ENCODE data around the gene IDUA. TPM values are rescaled to one million over a fixed set of nuclear protein-coding genes. Genes with fewer than 3 reads are reported as not detected.

IDUA gene
- total and polyA plus RNA-seq, 4 donors, result 3.0 to 4.5 (median 3.8) TPM

DNA sequence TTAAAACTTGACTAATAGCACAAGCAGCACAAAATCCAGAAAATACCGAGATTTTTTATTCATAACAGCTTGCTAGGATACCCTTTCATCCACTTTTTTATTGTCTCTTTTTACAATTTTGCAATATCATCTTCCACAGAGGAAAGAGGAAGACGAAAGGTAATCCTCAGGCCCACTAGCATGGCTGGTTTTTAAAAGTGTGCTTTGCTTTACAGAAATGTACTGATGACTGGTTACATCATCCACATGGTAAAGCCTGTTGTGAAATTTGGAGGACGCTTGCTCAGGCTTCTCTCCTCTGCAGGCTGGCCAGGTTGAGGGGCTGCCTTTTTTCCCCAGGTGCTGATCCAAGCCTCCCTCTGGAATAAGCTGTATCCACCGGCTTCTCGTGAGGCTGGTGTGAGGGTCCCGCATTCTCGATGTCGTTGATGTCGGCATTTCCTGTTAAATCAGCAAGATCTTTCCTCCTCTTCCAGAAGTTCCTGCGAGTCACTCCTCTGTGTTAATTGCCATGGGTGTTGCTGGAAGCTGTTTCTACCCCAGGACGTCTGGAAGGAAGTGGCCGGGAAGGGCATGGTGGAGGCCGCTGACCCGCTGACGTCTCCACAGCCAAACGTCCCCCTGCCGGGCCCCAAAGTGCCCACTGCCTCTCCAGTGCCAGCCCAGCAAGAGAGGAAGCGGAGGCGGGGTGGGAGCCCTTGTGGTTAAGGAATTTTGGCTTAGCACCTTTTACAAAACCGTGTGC is 7.7 kb upstream of the IDUA start:
- WGBS, result 66% methylated on average over 20 of the region's 20 CpGs
- no peaks in the 10 kb centered on the region for H3K27me3 ChIP-seq (ENCODE audit: control insufficient read depth in 4 of 4, insufficient read depth in 4 of 4, low read length in 3 of 4)
- no peak overlapping the region for H3K9ac ChIP-seq (ENCODE audit: low read depth in 1 of 2, low read length in 2 of 2)
- no peak overlapping the region for H3K27ac ChIP-seq (ENCODE audit: low read depth in 1 of 2, low read length in 2 of 2)
- DNase-seq (ENCODE audit: low spot score), result no peak
- no peak overlapping the region for H3K4me3 ChIP-seq (ENCODE audit: low read depth in 1 of 3, low read length in 3 of 3)
- no peaks in the 10 kb centered on the region for H3K36me3 ChIP-seq (ENCODE audit: control insufficient read depth in 4 of 4, insufficient read depth in 3 of 4, low read depth in 1 of 4, low read length in 3 of 4)
- TF ChIP-seq RXRA (IDR thresholded peaks at IDR 0.05), result no peak
- TF ChIP-seq SP1 (IDR thresholded peaks at IDR 0.05), result no peak
- TF ChIP-seq FOXA2 (IDR thresholded peaks at IDR 0.05), result no peak
- TF ChIP-seq RAD21 (IDR thresholded peaks at IDR 0.05), result no peak
- no peak for TF ChIP-seq HNF4G (IDR thresholded peaks at IDR 0.05)
- no peak for TF ChIP-seq FOXA1 (IDR thresholded peaks at IDR 0.05)
- no peak for TF ChIP-seq EGR1 (IDR thresholded peaks at IDR 0.05; ENCODE audit: low read depth in 2 of 2)
- no peak for TF ChIP-seq YY1 (IDR thresholded peaks at IDR 0.05)
- no peak for TF ChIP-seq ATF3 (IDR thresholded peaks at IDR 0.05)
- H3K4me1 ChIP-seq (ENCODE audit: control insufficient read depth in 4 of 4, insufficient read depth in 4 of 4, low read length in 3 of 4), result peaks cover 0 to 5% (median under 1%) of the 10 kb centered on the region in 4 donors
- no peaks in the 10 kb centered on the region for H3K9me3 ChIP-seq (ENCODE audit: control insufficient read depth in 4 of 4, low read length in 3 of 4)

GRCh38 chr4:982291-982690 is 4.6 kb upstream of the IDUA start:
- 95% methylated on average over 17 of the region's 17 CpGs for WGBS
- TF ChIP-seq JUND (IDR thresholded peaks at IDR 0.05) (no peak), SP1 (IDR thresholded peaks at IDR 0.05) (no peak), CTCF (IDR thresholded peaks at IDR 0.05; ENCODE audit: low read depth, low read length, missing input control) (no peak), REST (IDR thresholded peaks at IDR 0.05) (no peak), RXRA (IDR thresholded peaks at IDR 0.05) (no peak), RAD21 (IDR thresholded peaks at IDR 0.05) (no peak), FOXA1 (IDR thresholded peaks at IDR 0.05) (no peak)
- H3K27ac ChIP-seq (ENCODE audit: low read depth in 1 of 2, low read length in 2 of 2), result no peak overlapping the region
- H3K36me3 ChIP-seq (ENCODE audit: control insufficient read depth in 4 of 4, insufficient read depth in 3 of 4, low read depth in 1 of 4, low read length in 3 of 4), result no peaks in the 10 kb centered on the region
- H3K9me3 ChIP-seq (ENCODE audit: control insufficient read depth in 4 of 4, low read length in 3 of 4), result no peaks in the 10 kb centered on the region
- H3K4me1 ChIP-seq (ENCODE audit: control insufficient read depth in 4 of 4, insufficient read depth in 4 of 4, low read length in 3 of 4), result peaks cover 4 to 36% (median 25%) of the 10 kb centered on the region in 4 donors
- no peak for DNase-seq (ENCODE audit: low spot score)
- no peaks in the 10 kb centered on the region for H3K27me3 ChIP-seq (ENCODE audit: control insufficient read depth in 4 of 4, insufficient read depth in 4 of 4, low read length in 3 of 4)
- no peak overlapping the region for H3K4me3 ChIP-seq (ENCODE audit: low read depth in 1 of 3, low read length in 3 of 3)
- no peak overlapping the region for H3K9ac ChIP-seq (ENCODE audit: low read depth in 1 of 2, low read length in 2 of 2)

- Histone ChIP-seq H3K36me3 (ENCODE audit: control insufficient read depth in 4 of 4, insufficient read depth in 3 of 4, low read depth in 1 of 4, low read length in 3 of 4) (no peaks in the 10 kb centered on the region), H3K4me3 (ENCODE audit: low read depth in 1 of 3, low read length in 3 of 3) (no peak overlapping the region), H3K27me3 (ENCODE audit: control insufficient read depth in 4 of 4, insufficient read depth in 4 of 4, low read length in 3 of 4) (no peaks in the 10 kb centered on the region), H3K4me1 (ENCODE audit: control insufficient read depth in 4 of 4, insufficient read depth in 4 of 4, low read length in 3 of 4) (peaks cover 9 to 41% (median 29%) of the 10 kb centered on the region in 4 donors), H3K27ac (ENCODE audit: low read depth in 1 of 2, low read length in 2 of 2) (no peak overlapping the region), H3K9ac (ENCODE audit: low read depth in 1 of 2, low read length in 2 of 2) (no peak overlapping the region), H3K9me3 (ENCODE audit: control insufficient read depth in 4 of 4, low read length in 3 of 4) (no peaks in the 10 kb centered on the region)
- 96% methylated on average over 15 of the region's 15 CpGs for WGBS
- no peak for DNase-seq (ENCODE audit: low spot score)
- TF ChIP-seq ATF3 (IDR thresholded peaks at IDR 0.05) (no peak), EGR1 (IDR thresholded peaks at IDR 0.05; ENCODE audit: low read depth in 2 of 2) (no peak), RAD21 (IDR thresholded peaks at IDR 0.05) (no peak), FOXA2 (IDR thresholded peaks at IDR 0.05) (no peak), YY1 (IDR thresholded peaks at IDR 0.05) (no peak), REST (IDR thresholded peaks at IDR 0.05) (no peak), FOXA1 (IDR thresholded peaks at IDR 0.05) (no peak), SP1 (IDR thresholded peaks at IDR 0.05) (no peak)
- TF ChIP-seq, protein P1, sequence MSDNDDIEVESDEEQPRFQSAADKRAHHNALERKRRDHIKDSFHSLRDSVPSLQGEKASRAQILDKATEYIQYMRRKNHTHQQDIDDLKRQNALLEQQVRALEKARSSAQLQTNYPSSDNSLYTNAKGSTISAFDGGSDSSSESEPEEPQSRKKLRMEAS (IDR thresholded peaks at IDR 0.05), result no peak
Observed at GRCh38 chr4:982814-983213, 4.0 kb upstream of the IDUA start.

Data from liver (tissue), 9 donors.